ENCODE results near the gene SOX18. TPM values are rescaled to one million over a fixed set of nuclear protein-coding genes. Genes with fewer than 3 reads are reported as not detected.

Gene SOX18
- total and polyA plus RNA-seq, 2 of the 13 experiments (the other 11 are each of a cell fraction or from before 2014, with no cell fraction given) = 1.6 to 1.9 TPM

- TF ChIP-seq ZNF281 (CRISPR knock-in tag; IDR thresholded peaks at IDR 0.05; ENCODE audit: borderline replicate concordance) = peak; percentile 33; the same call in 1 of the 2 replicates
- peak; percentile 80; the same call in 1 of the 2 replicates for TF ChIP-seq THRA (CRISPR knock-in tag; IDR thresholded peaks at IDR 0.05; ENCODE audit: borderline replicate concordance)
- TF ChIP-seq HMG20B (CRISPR knock-in tag; conservative IDR thresholded peaks at IDR 0.05) = peak; percentile 69; the same call in 1 of the 2 replicates
- TF ChIP-seq, protein P1, sequence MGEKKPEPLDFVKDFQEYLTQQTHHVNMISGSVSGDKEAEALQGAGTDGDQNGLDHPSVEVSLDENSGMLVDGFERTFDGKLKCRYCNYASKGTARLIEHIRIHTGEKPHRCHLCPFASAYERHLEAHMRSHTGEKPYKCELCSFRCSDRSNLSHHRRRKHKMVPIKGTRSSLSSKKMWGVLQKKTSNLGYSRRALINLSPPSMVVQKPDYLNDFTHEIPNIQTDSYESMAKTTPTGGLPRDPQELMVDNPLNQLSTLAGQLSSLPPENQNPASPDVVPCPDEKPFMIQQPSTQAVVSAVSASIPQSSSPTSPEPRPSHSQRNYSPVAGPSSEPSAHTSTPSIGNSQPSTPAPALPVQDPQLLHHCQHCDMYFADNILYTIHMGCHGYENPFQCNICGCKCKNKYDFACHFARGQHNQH (CRISPR knock-in tag; IDR thresholded peaks at IDR 0.05) = peak; percentile 21; the same call in 1 of the 2 replicates
- no peak for TF ChIP-seq NONO (IDR thresholded peaks at IDR 0.05)
- peak; percentile 51; the same call in 1 of the 2 replicates for TF ChIP-seq NONO (CRISPR knock-in tag; conservative IDR thresholded peaks at IDR 0.05)
- TF ChIP-seq, protein P2, sequence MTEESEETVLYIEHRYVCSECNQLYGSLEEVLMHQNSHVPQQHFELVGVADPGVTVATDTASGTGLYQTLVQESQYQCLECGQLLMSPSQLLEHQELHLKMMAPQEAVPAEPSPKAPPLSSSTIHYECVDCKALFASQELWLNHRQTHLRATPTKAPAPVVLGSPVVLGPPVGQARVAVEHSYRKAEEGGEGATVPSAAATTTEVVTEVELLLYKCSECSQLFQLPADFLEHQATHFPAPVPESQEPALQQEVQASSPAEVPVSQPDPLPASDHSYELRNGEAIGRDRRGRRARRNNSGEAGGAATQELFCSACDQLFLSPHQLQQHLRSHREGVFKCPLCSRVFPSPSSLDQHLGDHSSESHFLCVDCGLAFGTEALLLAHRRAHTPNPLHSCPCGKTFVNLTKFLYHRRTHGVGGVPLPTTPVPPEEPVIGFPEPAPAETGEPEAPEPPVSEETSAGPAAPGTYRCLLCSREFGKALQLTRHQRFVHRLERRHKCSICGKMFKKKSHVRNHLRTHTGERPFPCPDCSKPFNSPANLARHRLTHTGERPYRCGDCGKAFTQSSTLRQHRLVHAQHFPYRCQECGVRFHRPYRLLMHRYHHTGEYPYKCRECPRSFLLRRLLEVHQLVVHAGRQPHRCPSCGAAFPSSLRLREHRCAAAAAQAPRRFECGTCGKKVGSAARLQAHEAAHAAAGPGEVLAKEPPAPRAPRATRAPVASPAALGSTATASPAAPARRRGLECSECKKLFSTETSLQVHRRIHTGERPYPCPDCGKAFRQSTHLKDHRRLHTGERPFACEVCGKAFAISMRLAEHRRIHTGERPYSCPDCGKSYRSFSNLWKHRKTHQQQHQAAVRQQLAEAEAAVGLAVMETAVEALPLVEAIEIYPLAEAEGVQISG (CRISPR knock-in tag; IDR thresholded peaks at IDR 0.05) = peak; percentile 68
- TF ChIP-seq ZNF614 (CRISPR knock-in tag; IDR thresholded peaks at IDR 0.05; ENCODE audit: borderline replicate concordance) = peak; percentile 70; the same call in 1 of the 2 replicates
- peak; percentile 39; the same call in 1 of the 2 replicates for TF ChIP-seq NR2C2 (CRISPR knock-in tag; IDR thresholded peaks at IDR 0.05; ENCODE audit: borderline replicate concordance)
- no peak for TF ChIP-seq SOX6 (IDR thresholded peaks at IDR 0.05)
- peak; percentile 32; the same call in 1 of the 2 replicates for TF ChIP-seq SOX6 (CRISPR knock-in tag; IDR thresholded peaks at IDR 0.05)
- TF ChIP-seq FOXO1 (CRISPR knock-in tag; IDR thresholded peaks at IDR 0.05) = peak; percentile 17; the same call in 1 of the 2 replicates
- TF ChIP-seq FOXJ3 (CRISPR knock-in tag; IDR thresholded peaks at IDR 0.05; ENCODE audit: borderline replicate concordance) = 0 out of 2 replicates have a peak, but pooled peaks have one; percentile 30
- 0 out of 2 replicates have a peak, but pooled peaks have one; percentile 16 for TF ChIP-seq ZIK1 (CRISPR knock-in tag; IDR thresholded peaks at IDR 0.05; ENCODE audit: borderline replicate concordance, low read depth)
- 0 out of 2 replicates have a peak, but pooled peaks have one; percentile 18 for TF ChIP-seq RFX5 (IDR thresholded peaks at IDR 0.05; ENCODE audit: low read depth, low read length)
- no peak for TF ChIP-seq PHF8 (CRISPR knock-in tag; IDR thresholded peaks at IDR 0.05)
- TF ChIP-seq ZNF788 (CRISPR knock-in tag; IDR thresholded peaks at IDR 0.05; ENCODE audit: borderline replicate concordance) = 0 out of 2 replicates have a peak, but pooled peaks have one; percentile 14
- TF ChIP-seq, protein P3, sequence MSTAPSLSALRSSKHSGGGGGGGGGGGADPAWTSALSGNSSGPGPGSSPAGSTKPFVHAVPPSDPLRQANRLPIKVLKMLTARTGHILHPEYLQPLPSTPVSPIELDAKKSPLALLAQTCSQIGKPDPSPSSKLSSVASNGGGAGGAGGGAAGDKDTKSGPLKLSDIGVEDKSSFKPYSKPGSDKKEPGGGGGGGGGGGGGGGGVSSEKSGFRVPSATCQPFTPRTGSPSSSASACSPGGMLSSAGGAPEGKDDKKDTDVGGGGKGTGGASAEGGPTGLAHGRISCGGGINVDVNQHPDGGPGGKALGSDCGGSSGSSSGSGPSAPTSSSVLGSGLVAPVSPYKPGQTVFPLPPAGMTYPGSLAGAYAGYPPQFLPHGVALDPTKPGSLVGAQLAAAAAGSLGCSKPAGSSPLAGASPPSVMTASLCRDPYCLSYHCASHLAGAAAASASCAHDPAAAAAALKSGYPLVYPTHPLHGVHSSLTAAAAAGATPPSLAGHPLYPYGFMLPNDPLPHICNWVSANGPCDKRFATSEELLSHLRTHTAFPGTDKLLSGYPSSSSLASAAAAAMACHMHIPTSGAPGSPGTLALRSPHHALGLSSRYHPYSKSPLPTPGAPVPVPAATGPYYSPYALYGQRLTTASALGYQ (CRISPR knock-in tag; IDR thresholded peaks at IDR 0.05) = no peak
- 0 out of 2 replicates have a peak, but pooled peaks have one; percentile 38 for TF ChIP-seq RCOR2 (CRISPR knock-in tag; IDR thresholded peaks at IDR 0.05)
Observed at GRCh38 chr20:64082126-64082731, 32.8 kb upstream of the SOX18 start (continued).

Measured in HepG2 (cell line).